ENCODE results near the gene VPS9D1. TPM values are rescaled to one million over a fixed set of nuclear protein-coding genes. Genes with fewer than 3 reads are reported as not detected.
"Not testable (repeated sequence)": the region's sequence is repeated elsewhere in the genome, so short reads cannot be mapped to it uniquely, and the experiment has no call there.

VPS9D1 gene
- total RNA-seq, 1 donor from 2014 or later, result 4.6 TPM

- intact Hi-C loops (cut with micrococcal nuclease), result loop anchor here (1.0 to 5.0 kb wide), 5 partner anchors 14 to 271 kb away; partner anchors contain the start of genes CDK10, FANCA and ZNF276
- Mint-ChIP-seq H3K36me3 (ENCODE audit: low read depth) (peaks cover 4% of the 10 kb centered on the region), H3K4me1 (ENCODE audit: low read depth) (peaks cover 13% of the 10 kb centered on the region), H3K4me3 (ENCODE audit: low read depth) (peak overlapping the region; percentile 83), H3K9me3 (no peaks in the 10 kb centered on the region), H3K27ac (peak overlapping the region; percentile 67), H3K27me3 (ENCODE audit: low read depth) (no peaks in the 10 kb centered on the region)
- peak; percentile 60 for DNase-seq (ENCODE audit: low spot score)
Measured at GRCh38 chr16:89700649-89701424, 19.9 kb downstream of the VPS9D1 start.

- Mint-ChIP-seq H3K9me3 (no peaks in the 10 kb centered on the region), H3K27me3 (ENCODE audit: low read depth) (no peaks in the 10 kb centered on the region), H3K36me3 (ENCODE audit: low read depth) (peaks cover 5% of the 10 kb centered on the region), H3K4me1 (ENCODE audit: low read depth) (peaks cover 12% of the 10 kb centered on the region), H3K27ac (peak overlapping the region; percentile 67), H3K4me3 (ENCODE audit: low read depth) (peak overlapping the region; percentile 83)
- intact Hi-C loops (cut with micrococcal nuclease), result loop anchor here (1.0 to 5.0 kb wide), 4 partner anchors 13 to 272 kb away; partner anchors contain the start of genes CDK10 and FANCA
- DNase-seq (ENCODE audit: low spot score), result peak; percentile 95
Measured at GRCh38 chr16:89700100-89700648, 20.5 kb downstream of the VPS9D1 start.

- not testable (repeated sequence) for H3K36me3 Mint-ChIP-seq (ENCODE audit: low read depth); DNase-seq (ENCODE audit: low spot score); H3K27ac Mint-ChIP-seq; H3K9me3 Mint-ChIP-seq; H3K27me3 Mint-ChIP-seq (ENCODE audit: low read depth); H3K4me3 Mint-ChIP-seq (ENCODE audit: low read depth)
- H3K4me1 Mint-ChIP-seq (ENCODE audit: low read depth), result peaks cover 12% of the 10 kb centered on the region
- intact Hi-C loops (cut with micrococcal nuclease), result loop anchor here (1.0 to 5.0 kb wide), 4 partner anchors 13 to 273 kb away; partner anchors contain the start of genes CDK10 and FANCA
Measured at GRCh38 chr16:89699629-89700099, 21.0 kb downstream of the VPS9D1 start.

- intact Hi-C loops (cut with micrococcal nuclease); DNase-seq (ENCODE audit: low spot score); H3K27ac Mint-ChIP-seq; H3K4me3 Mint-ChIP-seq (ENCODE audit: low read depth); H3K27me3 Mint-ChIP-seq (ENCODE audit: low read depth); H3K9me3 Mint-ChIP-seq: not testable (repeated sequence)
- peaks cover 12% of the 10 kb centered on the region for H3K36me3 Mint-ChIP-seq (ENCODE audit: low read depth)
- peaks cover 12% of the 10 kb centered on the region for H3K4me1 Mint-ChIP-seq (ENCODE audit: low read depth)
Measured at GRCh38 chr16:89698717-89699116, 22.0 kb downstream of the VPS9D1 start.

GRCh38 chr16:89697616-89698331 is 22.9 kb downstream of the VPS9D1 start:
- DNase-seq (ENCODE audit: low spot score), result no peak
- H3K9me3 Mint-ChIP-seq, result no peaks in the 10 kb centered on the region
- H3K27ac Mint-ChIP-seq, result no peak overlapping the region
- H3K27me3 Mint-ChIP-seq (ENCODE audit: low read depth), result no peaks in the 10 kb centered on the region
- no peak overlapping the region for H3K4me3 Mint-ChIP-seq (ENCODE audit: low read depth)
- peaks cover 12% of the 10 kb centered on the region for H3K4me1 Mint-ChIP-seq (ENCODE audit: low read depth)
- peaks cover 17% of the 10 kb centered on the region for H3K36me3 Mint-ChIP-seq (ENCODE audit: low read depth)
- intact Hi-C loops (cut with micrococcal nuclease), result no loop called here

- H3K36me3 Mint-ChIP-seq (ENCODE audit: low read depth), result peaks cover 17% of the 10 kb centered on the region
- peaks cover 9% of the 10 kb centered on the region for H3K4me1 Mint-ChIP-seq (ENCODE audit: low read depth)
- intact Hi-C loops (cut with micrococcal nuclease), result no loop called here
- DNase-seq (ENCODE audit: low spot score), result no peak
- no peak overlapping the region for H3K4me3 Mint-ChIP-seq (ENCODE audit: low read depth)
- no peaks in the 10 kb centered on the region for H3K9me3 Mint-ChIP-seq
- H3K27ac Mint-ChIP-seq, result no peak overlapping the region
- no peaks in the 10 kb centered on the region for H3K27me3 Mint-ChIP-seq (ENCODE audit: low read depth)
Measured at GRCh38 chr16:89697161-89697615, 23.5 kb downstream of the VPS9D1 start.

GRCh38 chr16:89696670-89697128 is 24.0 kb downstream of the VPS9D1 start:
- Mint-ChIP-seq H3K4me3 (ENCODE audit: low read depth) (no peak overlapping the region), H3K27ac (no peak overlapping the region), H3K9me3 (no peaks in the 10 kb centered on the region), H3K4me1 (ENCODE audit: low read depth) (peaks cover 8% of the 10 kb centered on the region), H3K27me3 (ENCODE audit: low read depth) (no peaks in the 10 kb centered on the region), H3K36me3 (ENCODE audit: low read depth) (peaks cover 21% of the 10 kb centered on the region)
- DNase-seq (ENCODE audit: low spot score), result peak; percentile 34
- intact Hi-C loops (cut with micrococcal nuclease), result no loop called here

- no peaks in the 10 kb centered on the region for H3K9me3 Mint-ChIP-seq
- H3K27ac Mint-ChIP-seq, result no peak overlapping the region
- peaks cover 8% of the 10 kb centered on the region for H3K4me1 Mint-ChIP-seq (ENCODE audit: low read depth)
- DNase-seq (ENCODE audit: low spot score), result no peak
- peaks cover 23% of the 10 kb centered on the region for H3K36me3 Mint-ChIP-seq (ENCODE audit: low read depth)
- H3K27me3 Mint-ChIP-seq (ENCODE audit: low read depth), result no peaks in the 10 kb centered on the region
- intact Hi-C loops (cut with micrococcal nuclease), result no loop called here
- no peak overlapping the region for H3K4me3 Mint-ChIP-seq (ENCODE audit: low read depth)
Measured at GRCh38 chr16:89695875-89696669, 24.6 kb downstream of the VPS9D1 start.

GRCh38 chr16:89695086-89695874 is 25.4 kb downstream of the VPS9D1 start:
- Mint-ChIP-seq H3K36me3 (ENCODE audit: low read depth) (peaks cover 28% of the 10 kb centered on the region), H3K4me3 (ENCODE audit: low read depth) (no peak overlapping the region), H3K4me1 (ENCODE audit: low read depth) (peaks cover 5% of the 10 kb centered on the region), H3K9me3 (no peaks in the 10 kb centered on the region), H3K27ac (no peak overlapping the region), H3K27me3 (ENCODE audit: low read depth) (no peaks in the 10 kb centered on the region)
- DNase-seq (ENCODE audit: low spot score), result no peak
- intact Hi-C loops (cut with micrococcal nuclease), result no loop called here

GRCh38 chr16:89694784-89695085 is 26.0 kb downstream of the VPS9D1 start:
- H3K27me3 Mint-ChIP-seq (ENCODE audit: low read depth); H3K4me3 Mint-ChIP-seq (ENCODE audit: low read depth); DNase-seq (ENCODE audit: low spot score); H3K9me3 Mint-ChIP-seq; intact Hi-C loops (cut with micrococcal nuclease); H3K27ac Mint-ChIP-seq; H3K4me1 Mint-ChIP-seq (ENCODE audit: low read depth): not testable (repeated sequence)
- H3K36me3 Mint-ChIP-seq (ENCODE audit: low read depth), result peaks cover 32% of the 10 kb centered on the region

- Mint-ChIP-seq H3K36me3 (ENCODE audit: low read depth) (peaks cover 31% of the 10 kb centered on the region), H3K4me3 (ENCODE audit: low read depth) (no peak overlapping the region), H3K4me1 (ENCODE audit: low read depth) (peaks cover 2% of the 10 kb centered on the region), H3K27me3 (ENCODE audit: low read depth) (no peaks in the 10 kb centered on the region), H3K9me3 (no peaks in the 10 kb centered on the region), H3K27ac (no peak overlapping the region)
- no peak for DNase-seq (ENCODE audit: low spot score)
- intact Hi-C loops (cut with micrococcal nuclease), result no loop called here
Measured at GRCh38 chr16:89693931-89694783, 26.5 kb downstream of the VPS9D1 start.
